ENCODE results near the gene CIBAR2. TPM values are rescaled to one million over a fixed set of nuclear protein-coding genes. Genes with fewer than 3 reads are reported as not detected.

Gene CIBAR2
- total and polyA plus RNA-seq, 4 experiments from 2014 or later, result not detected

DNA sequence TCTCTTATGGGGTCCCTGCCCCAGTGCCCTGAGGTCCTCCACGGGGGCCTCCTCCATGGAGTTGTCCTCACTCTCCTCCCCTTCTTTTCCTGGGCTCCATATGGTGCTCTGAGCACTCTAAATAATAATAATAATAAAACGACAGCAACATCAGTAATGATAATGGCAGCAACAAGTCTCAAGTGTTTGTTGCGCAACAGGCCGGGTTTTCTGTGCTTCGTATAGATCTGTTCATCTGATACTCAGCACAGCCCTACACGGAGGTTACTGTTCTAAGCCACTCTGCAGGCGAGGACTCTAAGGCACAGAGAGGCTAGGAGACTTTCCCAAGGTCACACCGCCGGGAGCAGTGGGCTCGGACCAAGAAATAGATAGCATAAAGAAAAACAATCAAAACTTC is 13.7 kb downstream of the CIBAR2 start:
- no peak overlapping the region for H3K4me3 ChIP-seq (ENCODE audit: low read length in 2 of 2)
- no peaks in the 10 kb centered on the region for H3K27me3 ChIP-seq (ENCODE audit: insufficient read depth, low read length)
- H3K36me3 ChIP-seq (ENCODE audit: insufficient read depth, low read length), result no peaks in the 10 kb centered on the region
- no peaks in the 10 kb centered on the region for H3K9me3 ChIP-seq (ENCODE audit: control insufficient read depth in 1 of 2, low read length in 2 of 2)
- peak overlapping the region in 1 of 7 donors; percentile 29 for H3K27ac Mint-ChIP-seq
- peaks cover 6 to 32% (median 12%) of the 10 kb centered on the region in 4 donors for H3K4me1 Mint-ChIP-seq
- peaks cover 18% of the 10 kb centered on the region for H3K4me1 ChIP-seq (ENCODE audit: insufficient read depth, low read length)
- H3K27ac ChIP-seq (ENCODE audit: low read depth, low read length), result no peak overlapping the region
- ChIA-PET POLR2A (ENCODE audit: partially characterized antibody) (no interaction called here), CTCF (ENCODE audit: partially characterized antibody) (interaction anchor here (0.7 to 2.4 kb wide), 3 partner anchors 10 to 16 kb away, joined by 3 to 7 read pairs (median 6); no protein-coding TSS in a partner anchor)
- no peak overlapping the region for H3K4me3 Mint-ChIP-seq
- H3K36me3 Mint-ChIP-seq, result no peaks in the 10 kb centered on the region
- intact Hi-C loops (cut with micrococcal nuclease), result no loop called here
- H3K27me3 Mint-ChIP-seq, result peaks cover 0 to 2% of the 10 kb centered on the region in 2 donors
- no peak for DNase-seq
- no peaks in the 10 kb centered on the region for H3K9me3 Mint-ChIP-seq

DNA sequence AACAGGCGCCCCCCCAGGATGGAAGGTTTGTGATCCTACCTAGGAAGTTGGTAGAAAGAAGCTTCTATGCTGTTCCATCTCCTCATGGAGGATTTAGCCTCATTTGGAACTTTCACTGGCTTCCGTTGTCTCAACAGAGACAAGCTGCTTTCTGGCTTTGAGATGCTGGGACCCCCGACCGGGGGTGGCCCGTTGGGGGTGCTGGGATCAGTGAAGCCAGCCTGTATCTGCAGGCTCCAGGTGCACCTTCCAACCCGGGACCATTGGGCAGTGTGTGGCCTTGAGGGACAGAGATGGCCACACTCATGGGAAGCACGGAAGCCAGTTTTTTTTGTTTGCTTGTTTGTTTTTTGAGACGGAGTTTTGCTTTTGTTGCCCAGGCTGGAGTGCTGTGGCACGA is 15.4 kb downstream of the CIBAR2 start:
- Mint-ChIP-seq H3K4me1 (peaks cover 2 to 15% (median 4%) of the 10 kb centered on the region in 4 donors), H3K27ac (peak overlapping the region in 1 of 7 donors; percentile 21), H3K9me3 (no peaks in the 10 kb centered on the region), H3K36me3 (no peaks in the 10 kb centered on the region), H3K27me3 (peaks cover 0 to 2% of the 10 kb centered on the region in 2 donors), H3K4me3 (no peak overlapping the region)
- Histone ChIP-seq H3K27me3 (ENCODE audit: insufficient read depth, low read length) (no peaks in the 10 kb centered on the region), H3K27ac (ENCODE audit: low read depth, low read length) (no peak overlapping the region), H3K9me3 (ENCODE audit: control insufficient read depth in 1 of 2, low read length in 2 of 2) (no peaks in the 10 kb centered on the region), H3K4me3 (ENCODE audit: low read length in 2 of 2) (no peak overlapping the region), H3K36me3 (ENCODE audit: insufficient read depth, low read length) (no peaks in the 10 kb centered on the region), H3K4me1 (ENCODE audit: insufficient read depth, low read length) (peaks cover 2% of the 10 kb centered on the region)
- CTCF ChIA-PET (ENCODE audit: partially characterized antibody), result interaction anchor here (1.2 kb wide), 1 partner anchor 18 kb away, joined by 3 read pairs; no protein-coding TSS in a partner anchor
- DNase-seq, result no peak
- intact Hi-C loops (cut with micrococcal nuclease), result no loop called here
- POLR2A ChIA-PET (ENCODE audit: partially characterized antibody), result no interaction called here

DNA sequence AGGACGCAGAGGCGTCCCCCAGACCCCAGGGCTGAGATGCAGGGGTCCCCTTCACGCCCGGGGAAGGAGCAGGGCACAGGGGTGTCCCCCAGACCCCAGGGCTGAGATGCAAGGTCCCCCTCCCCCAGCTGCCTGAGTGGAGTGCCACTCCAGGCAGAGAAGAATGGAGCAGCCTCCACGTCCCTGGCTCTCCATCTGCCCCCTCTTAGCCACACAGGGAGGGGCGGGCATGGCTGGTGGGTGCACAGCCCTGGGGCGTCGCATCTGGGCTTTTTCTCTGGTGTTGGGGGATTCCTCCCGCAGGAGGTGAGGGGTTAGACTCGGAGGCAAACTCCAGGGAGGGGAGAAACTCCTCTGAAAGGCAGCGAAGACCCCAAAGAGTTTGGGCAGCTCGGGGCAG is 17.5 kb downstream of the CIBAR2 start:
- H3K27ac Mint-ChIP-seq, result no peak overlapping the region
- Histone ChIP-seq H3K4me3 (ENCODE audit: low read length in 2 of 2) (no peak overlapping the region), H3K9me3 (ENCODE audit: control insufficient read depth in 1 of 2, low read length in 2 of 2) (no peaks in the 10 kb centered on the region), H3K27me3 (ENCODE audit: insufficient read depth, low read length) (no peaks in the 10 kb centered on the region), H3K27ac (ENCODE audit: low read depth, low read length) (no peak overlapping the region), H3K4me1 (ENCODE audit: insufficient read depth, low read length) (no peaks in the 10 kb centered on the region), H3K36me3 (ENCODE audit: insufficient read depth, low read length) (no peaks in the 10 kb centered on the region)
- no peaks in the 10 kb centered on the region for H3K27me3 Mint-ChIP-seq
- no peak for DNase-seq
- POLR2A ChIA-PET (ENCODE audit: partially characterized antibody), result interaction anchor here (0.6 to 1.6 kb wide), 2 partner anchors 38 to 266 kb away, joined by 4 to 5 read pairs; no protein-coding TSS in a partner anchor
- H3K36me3 Mint-ChIP-seq, result no peaks in the 10 kb centered on the region
- H3K9me3 Mint-ChIP-seq, result no peaks in the 10 kb centered on the region
- H3K4me1 Mint-ChIP-seq, result peaks cover 0 to 7% (median 0%) of the 10 kb centered on the region in 4 donors
- intact Hi-C loops (cut with micrococcal nuclease), result no loop called here
- no peak overlapping the region for H3K4me3 Mint-ChIP-seq
- CTCF ChIA-PET (ENCODE audit: partially characterized antibody), result interaction anchor here (0.7 to 1.4 kb wide), 3 partner anchors 8 to 39 kb away, joined by 3 to 5 read pairs (median 3); no protein-coding TSS in a partner anchor

DNA sequence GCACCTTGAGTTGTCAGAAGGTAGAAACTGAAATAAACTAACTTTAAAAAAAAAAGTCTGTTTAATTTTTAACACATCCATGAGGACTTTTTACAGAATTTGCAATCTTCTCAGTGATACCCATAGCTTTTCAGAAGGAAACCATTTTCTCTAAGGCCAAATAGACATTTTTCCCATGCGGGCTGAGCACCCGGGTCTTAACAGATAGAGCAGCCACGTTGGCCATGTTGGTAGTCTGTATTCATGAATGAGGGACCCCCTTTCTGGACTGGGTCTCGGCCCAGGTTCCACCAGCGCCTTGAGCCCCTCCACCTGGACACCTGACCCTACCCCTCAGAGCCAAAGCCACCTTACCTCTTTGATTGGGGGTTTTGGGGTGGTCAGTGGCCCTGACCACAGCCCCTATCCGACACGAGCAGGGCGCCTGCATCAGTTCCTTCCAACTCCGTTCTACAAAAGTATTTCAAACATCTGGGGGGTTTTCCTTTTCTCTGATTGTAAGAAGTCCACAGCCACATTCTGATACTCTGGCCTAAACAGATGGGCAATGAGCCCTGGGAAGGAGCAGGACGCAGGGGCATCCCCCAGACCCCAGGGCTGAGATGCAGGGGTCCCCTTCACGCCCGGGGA is 18.0 kb downstream of the CIBAR2 start:
- Mint-ChIP-seq H3K4me1 (peaks cover 0 to 7% (median 0%) of the 10 kb centered on the region in 4 donors), H3K27ac (peak overlapping the region in 1 of 7 donors; percentile 36), H3K4me3 (no peak overlapping the region), H3K36me3 (no peaks in the 10 kb centered on the region), H3K27me3 (no peaks in the 10 kb centered on the region), H3K9me3 (no peaks in the 10 kb centered on the region)
- Histone ChIP-seq H3K4me1 (ENCODE audit: insufficient read depth, low read length) (no peaks in the 10 kb centered on the region), H3K9me3 (ENCODE audit: control insufficient read depth in 1 of 2, low read length in 2 of 2) (no peaks in the 10 kb centered on the region), H3K36me3 (ENCODE audit: insufficient read depth, low read length) (no peaks in the 10 kb centered on the region), H3K27ac (ENCODE audit: low read depth, low read length) (no peak overlapping the region), H3K4me3 (ENCODE audit: low read length in 2 of 2) (no peak overlapping the region), H3K27me3 (ENCODE audit: insufficient read depth, low read length) (no peaks in the 10 kb centered on the region)
- intact Hi-C loops (cut with micrococcal nuclease), result no loop called here
- ChIA-PET CTCF (ENCODE audit: partially characterized antibody) (interaction anchor here (1.4 kb wide), 1 partner anchor 8 kb away, joined by 5 read pairs; no protein-coding TSS in a partner anchor), POLR2A (ENCODE audit: partially characterized antibody) (interaction anchor here (0.6 kb wide), 2 partner anchors 91 to 265 kb away, joined by 3 to 5 read pairs; no protein-coding TSS in a partner anchor)
- DNase-seq, result no peak

DNA sequence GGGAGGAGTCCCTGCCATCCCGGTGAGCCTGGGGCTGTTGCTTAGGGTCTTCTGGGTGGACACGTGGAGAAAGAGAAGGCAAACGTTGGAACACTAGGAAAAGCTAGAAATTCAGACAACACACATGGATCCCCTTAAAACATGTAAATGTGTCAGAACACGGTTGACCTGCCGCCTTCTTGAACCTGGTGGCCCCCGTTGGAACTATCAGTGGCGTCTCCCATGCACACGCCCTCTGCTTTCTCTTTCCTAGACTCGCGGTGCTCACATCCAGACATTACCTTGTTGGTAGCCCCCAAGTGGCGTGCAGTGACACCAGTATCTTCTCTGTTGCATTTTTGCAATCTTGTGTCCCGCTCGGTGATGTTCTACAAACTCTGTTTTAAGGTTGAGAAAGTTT is 18.6 kb downstream of the CIBAR2 start:
- intact Hi-C loops (cut with micrococcal nuclease), result no loop called here
- H3K9me3 Mint-ChIP-seq, result no peaks in the 10 kb centered on the region
- Histone ChIP-seq H3K4me3 (ENCODE audit: low read length in 2 of 2) (no peak overlapping the region), H3K27me3 (ENCODE audit: insufficient read depth, low read length) (no peaks in the 10 kb centered on the region), H3K27ac (ENCODE audit: low read depth, low read length) (no peak overlapping the region), H3K4me1 (ENCODE audit: insufficient read depth, low read length) (no peaks in the 10 kb centered on the region), H3K9me3 (ENCODE audit: control insufficient read depth in 1 of 2, low read length in 2 of 2) (no peaks in the 10 kb centered on the region), H3K36me3 (ENCODE audit: insufficient read depth, low read length) (no peaks in the 10 kb centered on the region)
- H3K27ac Mint-ChIP-seq, result no peak overlapping the region
- ChIA-PET POLR2A (ENCODE audit: partially characterized antibody) (no interaction called here), CTCF (ENCODE audit: partially characterized antibody) (no interaction called here)
- peaks cover 0 to 1% (median 0%) of the 10 kb centered on the region in 4 donors for H3K4me1 Mint-ChIP-seq
- H3K4me3 Mint-ChIP-seq, result no peak overlapping the region
- DNase-seq, result no peak
- H3K27me3 Mint-ChIP-seq, result no peaks in the 10 kb centered on the region
- no peaks in the 10 kb centered on the region for H3K36me3 Mint-ChIP-seq

DNA sequence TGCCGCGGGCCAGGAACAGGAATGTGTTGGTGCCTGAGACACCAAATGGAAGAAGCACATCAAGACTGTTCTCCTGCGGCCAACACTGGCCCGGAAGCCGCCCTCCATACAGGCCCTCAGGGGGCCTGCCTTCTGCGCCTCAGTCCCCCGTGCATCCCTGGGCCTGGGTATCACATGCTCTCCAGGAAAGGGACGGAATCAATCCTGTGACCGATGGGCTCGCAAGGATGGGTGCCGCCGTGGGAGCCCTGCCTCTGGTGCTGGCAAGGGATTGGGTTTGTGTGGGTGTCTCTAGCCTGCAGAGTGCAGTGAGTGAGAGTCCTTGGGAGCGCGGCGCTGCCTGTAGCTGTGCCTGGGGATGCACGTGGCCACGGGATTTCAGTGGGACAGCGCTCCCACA is 19.4 kb downstream of the CIBAR2 start:
- POLR2A ChIA-PET (ENCODE audit: partially characterized antibody), result no interaction called here
- no peak overlapping the region for H3K4me3 ChIP-seq (ENCODE audit: low read length in 2 of 2)
- intact Hi-C loops (cut with micrococcal nuclease), result no loop called here

DNA sequence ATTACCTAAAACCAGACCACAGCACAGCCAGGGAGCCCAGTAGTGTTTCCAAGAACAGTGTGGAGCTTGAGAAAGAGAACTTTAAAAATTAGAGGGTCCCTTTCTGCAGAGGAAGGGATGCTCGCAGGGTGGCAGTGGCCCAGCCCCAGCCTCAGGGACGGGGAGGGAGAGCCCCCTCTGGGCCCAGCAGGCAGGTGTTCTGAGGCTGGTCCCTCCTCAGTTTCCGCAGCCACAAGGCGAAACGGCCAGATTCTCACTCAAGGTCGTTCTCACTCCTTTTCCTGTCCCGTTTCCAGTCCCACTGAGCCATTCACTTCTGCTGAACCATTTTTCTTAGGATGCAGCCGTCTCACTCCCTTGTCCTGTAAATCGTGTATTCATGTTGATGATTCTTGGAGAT is 20.0 kb downstream of the CIBAR2 start:
- Mint-ChIP-seq H3K4me1 (no peaks in the 10 kb centered on the region), H3K4me3 (no peak overlapping the region), H3K27me3 (no peaks in the 10 kb centered on the region), H3K27ac (peak overlapping the region in 2 of 7 donors; percentile 40 to 56), H3K9me3 (no peaks in the 10 kb centered on the region), H3K36me3 (peaks cover 0 to 4% of the 10 kb centered on the region in 2 donors)
- Histone ChIP-seq H3K27me3 (ENCODE audit: insufficient read depth, low read length) (no peaks in the 10 kb centered on the region), H3K9me3 (ENCODE audit: control insufficient read depth in 1 of 2, low read length in 2 of 2) (no peaks in the 10 kb centered on the region), H3K27ac (ENCODE audit: low read depth, low read length) (no peak overlapping the region), H3K4me1 (ENCODE audit: insufficient read depth, low read length) (no peaks in the 10 kb centered on the region), H3K36me3 (ENCODE audit: insufficient read depth, low read length) (no peaks in the 10 kb centered on the region), H3K4me3 (ENCODE audit: low read length in 2 of 2) (no peak overlapping the region)
- ChIA-PET POLR2A (ENCODE audit: partially characterized antibody) (no interaction called here), CTCF (ENCODE audit: partially characterized antibody) (interaction anchor here (1.2 to 1.4 kb wide), 2 partner anchors 9 to 121 kb away, joined by 3 to 4 read pairs; no protein-coding TSS in a partner anchor)
- intact Hi-C loops (cut with micrococcal nuclease), result no loop called here
- DNase-seq, result no peak

More for the DNA sequence above, 19.4 kb downstream of the CIBAR2 start:
- CTCF ChIA-PET (ENCODE audit: partially characterized antibody), result no interaction called here
- Mint-ChIP-seq H3K4me1 (no peaks in the 10 kb centered on the region), H3K27ac (no peak overlapping the region), H3K36me3 (peaks cover 0 to 4% of the 10 kb centered on the region in 2 donors), H3K4me3 (no peak overlapping the region), H3K9me3 (no peaks in the 10 kb centered on the region), H3K27me3 (no peaks in the 10 kb centered on the region)
- H3K27ac ChIP-seq (ENCODE audit: low read depth, low read length), result no peak overlapping the region
- H3K9me3 ChIP-seq (ENCODE audit: control insufficient read depth in 1 of 2, low read length in 2 of 2), result no peaks in the 10 kb centered on the region
- no peak for DNase-seq
- H3K36me3 ChIP-seq (ENCODE audit: insufficient read depth, low read length), result no peaks in the 10 kb centered on the region
- H3K27me3 ChIP-seq (ENCODE audit: insufficient read depth, low read length), result no peaks in the 10 kb centered on the region
- H3K4me1 ChIP-seq (ENCODE audit: insufficient read depth, low read length), result no peaks in the 10 kb centered on the region
